ENCODE measurements around the gene CAMK1D.
"Not testable (repeated sequence)": the region's sequence is repeated elsewhere in the genome, so short reads cannot be mapped to it uniquely, and the experiment has no call there.

Gene CAMK1D

GRCh38 chr10:12710594-12711349 is 361.4 kb downstream of the CAMK1D start:
- peak overlapping the region; percentile 94 for H3K27ac ChIP-seq (ENCODE audit: low read length)
- H3K9me3 ChIP-seq (ENCODE audit: control insufficient read depth in 2 of 2, low read length in 2 of 2): no peaks in the 10 kb centered on the region
- H3K27me3 ChIP-seq (ENCODE audit: control insufficient read depth in 1 of 2, insufficient read depth in 2 of 2, low read length in 2 of 2): no peaks in the 10 kb centered on the region
- H3K4me1 ChIP-seq (ENCODE audit: control insufficient read depth, insufficient read depth, low read length): peaks cover 43% of the 10 kb centered on the region
- H3K9ac ChIP-seq (ENCODE audit: low read length in 2 of 2): peak overlapping the region; percentile 25 to 55
- H3K4me3 ChIP-seq (ENCODE audit: low read length in 2 of 2): no peak overlapping the region
- no peaks in the 10 kb centered on the region for H3K36me3 ChIP-seq (ENCODE audit: control insufficient read depth in 2 of 2, insufficient read depth in 2 of 2, low read length in 2 of 2)

DNA sequence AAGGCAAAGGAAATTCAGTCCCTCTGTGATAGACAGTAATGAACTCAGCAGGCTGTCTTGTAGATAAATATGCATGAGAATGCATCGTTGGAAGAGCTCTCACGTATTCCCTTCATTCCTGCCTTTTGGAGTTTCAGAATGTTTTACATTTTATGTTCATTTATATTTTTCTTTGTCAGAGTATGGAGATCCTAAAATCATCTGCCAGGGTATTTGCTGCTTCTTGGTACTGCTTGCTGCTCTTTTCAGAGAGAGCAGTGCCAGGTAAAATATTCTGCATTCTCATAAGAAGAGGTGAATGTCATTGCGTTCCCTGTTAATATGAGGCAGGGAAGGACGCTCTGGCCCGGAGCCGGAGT is 362.0 kb downstream of the CAMK1D start:
- H3K9me3 ChIP-seq (ENCODE audit: control insufficient read depth in 2 of 2, low read length in 2 of 2): no peaks in the 10 kb centered on the region
- peaks cover 37% of the 10 kb centered on the region for H3K4me1 ChIP-seq (ENCODE audit: control insufficient read depth, insufficient read depth, low read length)
- no peak overlapping the region for H3K9ac ChIP-seq (ENCODE audit: low read length in 2 of 2)
- no peaks in the 10 kb centered on the region for H3K27me3 ChIP-seq (ENCODE audit: control insufficient read depth in 1 of 2, insufficient read depth in 2 of 2, low read length in 2 of 2)
- H3K27ac ChIP-seq (ENCODE audit: low read length): peak overlapping the region; percentile 94
- no peak overlapping the region for H3K4me3 ChIP-seq (ENCODE audit: low read length in 2 of 2)
- no peaks in the 10 kb centered on the region for H3K36me3 ChIP-seq (ENCODE audit: control insufficient read depth in 2 of 2, insufficient read depth in 2 of 2, low read length in 2 of 2)

- Histone ChIP-seq H3K4me1 (ENCODE audit: control insufficient read depth, insufficient read depth, low read length) (peaks cover 28% of the 10 kb centered on the region), H3K36me3 (ENCODE audit: control insufficient read depth in 2 of 2, insufficient read depth in 2 of 2, low read length in 2 of 2) (no peaks in the 10 kb centered on the region), H3K4me3 (ENCODE audit: low read length in 2 of 2) (no peak overlapping the region), H3K27me3 (ENCODE audit: control insufficient read depth in 1 of 2, insufficient read depth in 2 of 2, low read length in 2 of 2) (no peaks in the 10 kb centered on the region), H3K27ac (ENCODE audit: low read length) (no peak overlapping the region), H3K9me3 (ENCODE audit: control insufficient read depth in 2 of 2, low read length in 2 of 2) (no peaks in the 10 kb centered on the region), H3K9ac (ENCODE audit: low read length in 2 of 2) (no peak overlapping the region)
Observed at GRCh38 chr10:12712293-12712983, 363.1 kb downstream of the CAMK1D start.

- H3K9me3 ChIP-seq (ENCODE audit: control insufficient read depth in 2 of 2, low read length in 2 of 2); H3K36me3 ChIP-seq (ENCODE audit: control insufficient read depth in 2 of 2, insufficient read depth in 2 of 2, low read length in 2 of 2); H3K27ac ChIP-seq (ENCODE audit: low read length); H3K27me3 ChIP-seq (ENCODE audit: control insufficient read depth in 1 of 2, insufficient read depth in 2 of 2, low read length in 2 of 2); H3K9ac ChIP-seq (ENCODE audit: low read length in 2 of 2); H3K4me3 ChIP-seq (ENCODE audit: low read length in 2 of 2): not testable (repeated sequence)
- H3K4me1 ChIP-seq (ENCODE audit: control insufficient read depth, insufficient read depth, low read length): peaks cover 23% of the 10 kb centered on the region
Observed at GRCh38 chr10:12712984-12713316, 363.6 kb downstream of the CAMK1D start.

- Histone ChIP-seq H3K4me1 (ENCODE audit: control insufficient read depth, insufficient read depth, low read length) (peaks cover 9% of the 10 kb centered on the region), H3K27me3 (ENCODE audit: control insufficient read depth in 1 of 2, insufficient read depth in 2 of 2, low read length in 2 of 2) (no peaks in the 10 kb centered on the region), H3K27ac (ENCODE audit: low read length) (no peak overlapping the region), H3K4me3 (ENCODE audit: low read length in 2 of 2) (no peak overlapping the region), H3K36me3 (ENCODE audit: control insufficient read depth in 2 of 2, insufficient read depth in 2 of 2, low read length in 2 of 2) (no peaks in the 10 kb centered on the region), H3K9ac (ENCODE audit: low read length in 2 of 2) (no peak overlapping the region), H3K9me3 (ENCODE audit: control insufficient read depth in 2 of 2, low read length in 2 of 2) (no peaks in the 10 kb centered on the region)
Observed at GRCh38 chr10:12716042-12716441, 366.7 kb downstream of the CAMK1D start.

DNA sequence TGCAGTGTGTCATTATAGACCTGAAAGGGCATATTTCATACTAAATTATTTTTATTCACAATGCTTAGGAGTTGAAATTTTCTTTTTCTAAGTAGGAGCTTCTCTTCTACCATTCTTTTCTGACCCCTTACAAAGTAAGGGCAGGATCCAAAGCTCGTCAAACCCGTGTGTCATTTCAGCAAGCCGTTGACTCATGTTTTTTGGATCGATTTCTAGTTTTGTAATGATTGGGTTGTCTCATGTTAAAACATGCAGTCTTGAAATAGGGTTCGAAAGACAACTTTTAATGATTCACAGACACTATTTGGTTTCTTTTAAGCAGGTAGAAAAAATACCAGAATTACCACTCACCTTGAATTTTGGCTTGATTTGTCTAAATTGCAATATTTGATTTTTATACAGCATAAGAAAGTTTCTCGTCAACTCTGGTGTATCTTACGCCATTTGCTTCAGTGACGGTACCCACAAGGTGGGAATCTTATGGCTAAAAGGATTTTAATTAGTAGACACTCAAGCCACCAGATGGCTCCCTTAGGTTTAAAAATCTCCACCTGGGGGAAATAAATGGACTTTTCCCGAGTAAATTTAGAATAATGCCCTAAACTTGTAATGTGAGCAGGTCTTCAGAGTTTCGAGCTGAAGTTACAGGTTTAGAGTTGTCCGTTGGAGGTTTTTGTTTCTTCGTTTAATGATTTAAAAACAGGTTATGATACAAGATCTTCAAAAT is 368.8 kb downstream of the CAMK1D start:
- H3K9ac ChIP-seq (ENCODE audit: low read length in 2 of 2): no peak overlapping the region
- no peak overlapping the region for H3K4me3 ChIP-seq (ENCODE audit: low read length in 2 of 2)
- H3K27ac ChIP-seq (ENCODE audit: low read length): no peak overlapping the region
- no peaks in the 10 kb centered on the region for H3K9me3 ChIP-seq (ENCODE audit: control insufficient read depth in 2 of 2, low read length in 2 of 2)
- no peaks in the 10 kb centered on the region for H3K27me3 ChIP-seq (ENCODE audit: control insufficient read depth in 1 of 2, insufficient read depth in 2 of 2, low read length in 2 of 2)
- no peaks in the 10 kb centered on the region for H3K36me3 ChIP-seq (ENCODE audit: control insufficient read depth in 2 of 2, insufficient read depth in 2 of 2, low read length in 2 of 2)
- peaks cover 9% of the 10 kb centered on the region for H3K4me1 ChIP-seq (ENCODE audit: control insufficient read depth, insufficient read depth, low read length)

- Histone ChIP-seq H3K36me3 (ENCODE audit: control insufficient read depth in 2 of 2, insufficient read depth in 2 of 2, low read length in 2 of 2) (no peaks in the 10 kb centered on the region), H3K27ac (ENCODE audit: low read length) (no peak overlapping the region), H3K27me3 (ENCODE audit: control insufficient read depth in 1 of 2, insufficient read depth in 2 of 2, low read length in 2 of 2) (no peaks in the 10 kb centered on the region), H3K4me1 (ENCODE audit: control insufficient read depth, insufficient read depth, low read length) (peaks cover 9% of the 10 kb centered on the region), H3K9me3 (ENCODE audit: control insufficient read depth in 2 of 2, low read length in 2 of 2) (no peaks in the 10 kb centered on the region), H3K9ac (ENCODE audit: low read length in 2 of 2) (no peak overlapping the region), H3K4me3 (ENCODE audit: low read length in 2 of 2) (no peak overlapping the region)
Observed at GRCh38 chr10:12719365-12719764, 370.0 kb downstream of the CAMK1D start.

- no peaks in the 10 kb centered on the region for H3K9me3 ChIP-seq (ENCODE audit: control insufficient read depth in 2 of 2, low read length in 2 of 2)
- H3K9ac ChIP-seq (ENCODE audit: low read length in 2 of 2): no peak overlapping the region
- no peak overlapping the region for H3K27ac ChIP-seq (ENCODE audit: low read length)
- no peaks in the 10 kb centered on the region for H3K27me3 ChIP-seq (ENCODE audit: control insufficient read depth in 1 of 2, insufficient read depth in 2 of 2, low read length in 2 of 2)
- no peaks in the 10 kb centered on the region for H3K36me3 ChIP-seq (ENCODE audit: control insufficient read depth in 2 of 2, insufficient read depth in 2 of 2, low read length in 2 of 2)
- no peak overlapping the region for H3K4me3 ChIP-seq (ENCODE audit: low read length in 2 of 2)
- H3K4me1 ChIP-seq (ENCODE audit: control insufficient read depth, insufficient read depth, low read length): peaks cover 9% of the 10 kb centered on the region
Observed at GRCh38 chr10:12720217-12720981, 371.1 kb downstream of the CAMK1D start.

- H3K27ac ChIP-seq (ENCODE audit: low read length): no peak overlapping the region
Observed at GRCh38 chr10:12721334-12721733, 372.0 kb downstream of the CAMK1D start.

DNA sequence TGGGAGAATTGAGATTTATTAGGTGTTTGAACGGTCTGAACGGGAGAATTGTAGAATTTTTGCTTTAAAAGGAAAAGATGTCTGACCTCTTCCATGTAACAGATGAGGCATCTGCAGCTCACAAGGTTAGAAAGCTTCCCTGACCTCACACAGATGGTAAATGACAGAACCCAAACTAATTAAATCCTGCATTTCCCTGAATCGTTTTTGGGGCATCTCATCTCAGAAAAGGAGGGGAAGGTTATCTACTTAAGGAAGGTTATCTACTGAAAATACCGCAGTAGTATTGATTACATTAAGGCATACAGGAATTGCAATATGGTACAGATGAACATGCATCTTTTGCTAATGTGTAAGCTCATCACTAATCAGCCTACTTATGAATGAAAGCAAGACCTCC is 373.9 kb downstream of the CAMK1D start:
- peaks cover 23% of the 10 kb centered on the region for H3K4me1 ChIP-seq (ENCODE audit: control insufficient read depth, insufficient read depth, low read length)
- H3K9ac ChIP-seq (ENCODE audit: low read length in 2 of 2): no peak overlapping the region
- H3K27me3 ChIP-seq (ENCODE audit: control insufficient read depth in 1 of 2, insufficient read depth in 2 of 2, low read length in 2 of 2): no peaks in the 10 kb centered on the region
- H3K9me3 ChIP-seq (ENCODE audit: control insufficient read depth in 2 of 2, low read length in 2 of 2): no peaks in the 10 kb centered on the region
- H3K27ac ChIP-seq (ENCODE audit: low read length): no peak overlapping the region
- no peak overlapping the region for H3K4me3 ChIP-seq (ENCODE audit: low read length in 2 of 2)
- H3K36me3 ChIP-seq (ENCODE audit: control insufficient read depth in 2 of 2, insufficient read depth in 2 of 2, low read length in 2 of 2): no peaks in the 10 kb centered on the region

More at GRCh38 chr10:12721334-12721733, 372.0 kb downstream of the CAMK1D start:
- H3K4me1 ChIP-seq (ENCODE audit: control insufficient read depth, insufficient read depth, low read length): peaks cover 9% of the 10 kb centered on the region
- no peaks in the 10 kb centered on the region for H3K9me3 ChIP-seq (ENCODE audit: control insufficient read depth in 2 of 2, low read length in 2 of 2)
- no peak overlapping the region for H3K9ac ChIP-seq (ENCODE audit: low read length in 2 of 2)
- H3K4me3 ChIP-seq (ENCODE audit: low read length in 2 of 2): no peak overlapping the region
- H3K27me3 ChIP-seq (ENCODE audit: control insufficient read depth in 1 of 2, insufficient read depth in 2 of 2, low read length in 2 of 2): no peaks in the 10 kb centered on the region
- no peaks in the 10 kb centered on the region for H3K36me3 ChIP-seq (ENCODE audit: control insufficient read depth in 2 of 2, insufficient read depth in 2 of 2, low read length in 2 of 2)

Data from stomach smooth muscle (tissue), 2 donors.